ENCODE results near the gene ZNF519.
"Not testable (repeated sequence)": the region's sequence is repeated elsewhere in the genome, so short reads cannot be mapped to it uniquely, and the experiment has no call there.

ZNF519 gene

GRCh38 chr18:14132271-14132700 is at the start of gene ZNF519:
Gene ZNF519, minus strand, starts transcription at chr18:14132435. Its CDS starts 158 bp downstream, at chr18:14132277.
- DNase-seq, result peak; percentile 89 to 90

DNA sequence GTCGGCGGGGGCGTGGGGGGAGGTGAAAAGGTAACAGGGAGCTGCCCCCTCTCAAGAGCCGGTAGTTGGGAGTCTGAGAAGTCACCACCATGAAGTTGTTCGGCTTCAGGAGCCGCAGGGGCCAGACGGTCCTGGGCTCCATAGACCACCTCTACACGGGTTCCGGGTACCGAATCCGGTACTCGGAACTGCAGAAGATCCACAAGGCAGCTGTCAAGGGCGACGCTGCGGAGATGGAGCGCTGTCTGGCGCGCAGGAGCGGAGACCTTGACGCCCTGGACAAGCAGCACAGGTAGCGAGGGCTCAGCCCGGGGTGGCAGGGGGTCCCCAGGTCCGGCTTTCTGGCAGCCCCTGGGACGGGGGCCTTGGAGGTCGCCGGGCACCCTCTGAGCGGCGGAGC is 47.1 kb upstream of the ZNF519 start:
- DNase-seq, result no peak

- DNase-seq, result peak; percentile 84 to 89
These were observed 46.3 kb upstream of the ZNF519 start for GRCh38 chr18:14178321-14179196.

DNA sequence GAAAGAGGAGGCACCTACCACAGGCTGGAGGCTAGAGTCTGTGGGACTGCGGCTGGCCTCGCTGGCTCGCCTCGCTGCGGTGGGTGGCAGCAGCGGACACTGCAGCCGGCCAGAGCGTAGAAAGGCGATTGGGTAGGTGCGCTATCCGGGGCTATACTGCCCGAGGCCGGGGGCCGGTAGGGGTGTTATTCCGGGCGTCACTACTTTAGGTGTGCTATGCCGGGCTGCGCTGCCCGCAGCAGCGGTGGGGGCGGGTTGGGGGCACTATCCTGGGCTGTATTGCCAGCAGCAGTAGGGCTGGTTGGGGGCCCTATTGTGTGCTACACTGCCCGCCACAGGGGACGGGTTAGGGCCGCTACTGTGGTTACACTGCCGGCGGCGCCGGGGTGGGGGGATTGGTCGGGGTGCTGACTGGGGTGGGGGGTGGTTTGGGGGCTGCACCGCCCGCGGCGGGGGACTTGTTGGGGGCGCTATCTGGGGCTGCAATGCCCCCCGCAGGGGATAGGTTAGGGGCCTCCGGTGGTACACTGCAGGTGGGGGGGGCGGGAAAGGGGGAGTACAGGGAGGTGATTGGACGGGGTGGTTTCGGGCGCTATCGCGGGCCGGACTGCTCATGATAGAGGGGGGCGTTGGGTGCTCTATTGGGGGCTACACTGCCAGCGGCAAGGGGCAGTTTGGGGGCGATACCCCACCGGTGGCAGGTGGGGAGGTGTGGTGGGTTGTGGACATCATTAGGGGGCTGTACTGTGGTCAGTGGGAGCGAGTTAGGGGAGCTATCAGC is 45.5 kb upstream of the ZNF519 start:
- DNase-seq, result not testable (repeated sequence)

DNA sequence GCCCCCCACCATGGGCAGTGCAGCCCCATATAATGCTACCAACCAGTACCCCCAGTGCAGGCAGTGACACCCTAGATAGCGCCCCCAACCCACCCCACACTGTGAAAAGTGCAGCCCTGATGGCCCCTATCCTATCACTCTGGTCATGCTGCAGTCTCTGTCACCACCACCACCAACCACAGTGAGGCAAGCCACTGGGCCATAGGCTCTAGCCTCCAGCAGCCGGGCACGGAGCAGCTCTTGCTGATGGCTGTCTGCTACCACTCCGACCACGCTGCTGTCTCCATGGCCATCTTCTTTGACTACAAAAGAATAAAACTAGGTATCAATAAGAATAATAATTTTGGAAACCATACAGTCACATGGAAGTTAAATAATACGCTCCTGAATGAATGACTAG is 43.2 kb upstream of the ZNF519 start:
- DNase-seq, result not testable (repeated sequence)

DNA sequence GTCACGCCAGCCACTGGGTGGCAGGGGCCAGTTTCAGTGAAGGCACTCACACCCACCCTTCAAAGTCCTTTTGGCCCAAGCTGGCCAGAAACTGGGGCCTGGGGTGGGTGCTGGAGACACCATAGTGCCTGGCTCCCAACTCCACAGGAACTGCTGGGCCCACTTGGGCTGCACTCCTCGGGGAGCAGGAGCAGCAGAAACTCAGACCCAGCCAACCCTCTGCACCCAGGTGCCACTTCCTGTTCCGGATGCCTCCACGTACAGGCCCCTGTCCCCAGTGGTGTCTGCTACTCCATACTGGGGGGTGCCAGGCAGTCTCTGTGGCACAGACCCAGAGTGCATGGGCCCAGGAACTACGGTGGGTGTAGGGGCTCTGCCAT is 42.5 kb upstream of the ZNF519 start:
- no peak for DNase-seq

- not testable (repeated sequence) for DNase-seq
These were observed 41.9 kb upstream of the ZNF519 start for GRCh38 chr18:14174002-14174705.

DNA sequence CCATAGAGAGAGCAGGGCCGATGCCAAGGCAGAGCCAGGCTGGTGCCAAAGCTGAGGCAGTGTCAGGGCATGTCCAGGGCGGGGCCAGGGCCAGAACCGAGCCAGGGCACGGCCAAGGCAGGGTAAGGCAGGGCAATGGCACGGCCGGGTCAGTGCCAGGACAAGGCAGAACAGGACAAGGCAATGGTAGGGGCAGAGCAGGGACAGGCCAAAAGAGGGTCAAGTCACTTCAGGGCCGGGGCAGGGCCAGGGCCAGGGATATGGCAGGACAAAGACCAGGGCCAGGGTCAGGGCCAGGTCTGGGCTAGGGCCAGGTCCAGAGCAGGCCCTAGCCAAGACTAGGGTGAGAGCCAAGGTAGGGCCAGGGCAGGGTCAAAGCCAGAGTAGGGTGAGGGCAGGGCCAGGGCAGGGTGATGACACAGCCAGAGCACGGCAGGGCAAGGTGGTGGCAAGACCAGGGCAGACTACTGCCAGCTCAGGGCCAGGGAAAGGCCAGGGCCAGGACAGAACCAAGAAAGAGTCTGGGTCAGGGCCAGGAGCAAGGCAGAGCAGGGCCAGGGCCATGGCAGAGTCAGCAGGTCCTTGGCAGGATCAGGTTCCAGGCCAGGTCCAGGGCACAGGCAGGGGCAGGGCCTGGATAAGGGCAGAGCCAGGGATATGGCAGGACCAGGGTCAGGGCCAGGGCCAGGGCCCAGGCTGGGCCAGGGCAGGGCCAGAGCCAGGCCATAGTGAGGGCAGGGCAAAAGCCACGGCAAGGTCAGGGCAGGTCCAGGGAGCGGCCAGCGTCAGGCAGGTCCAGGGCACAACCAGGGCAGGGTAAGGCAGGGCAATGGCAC is 41.1 kb upstream of the ZNF519 start:
- DNase-seq, result not testable (repeated sequence)

- not testable (repeated sequence) for DNase-seq
These were observed 40.2 kb upstream of the ZNF519 start for GRCh38 chr18:14172142-14173115.

- not testable (repeated sequence) for DNase-seq
These were observed 39.3 kb upstream of the ZNF519 start for GRCh38 chr18:14171301-14172141.

DNA sequence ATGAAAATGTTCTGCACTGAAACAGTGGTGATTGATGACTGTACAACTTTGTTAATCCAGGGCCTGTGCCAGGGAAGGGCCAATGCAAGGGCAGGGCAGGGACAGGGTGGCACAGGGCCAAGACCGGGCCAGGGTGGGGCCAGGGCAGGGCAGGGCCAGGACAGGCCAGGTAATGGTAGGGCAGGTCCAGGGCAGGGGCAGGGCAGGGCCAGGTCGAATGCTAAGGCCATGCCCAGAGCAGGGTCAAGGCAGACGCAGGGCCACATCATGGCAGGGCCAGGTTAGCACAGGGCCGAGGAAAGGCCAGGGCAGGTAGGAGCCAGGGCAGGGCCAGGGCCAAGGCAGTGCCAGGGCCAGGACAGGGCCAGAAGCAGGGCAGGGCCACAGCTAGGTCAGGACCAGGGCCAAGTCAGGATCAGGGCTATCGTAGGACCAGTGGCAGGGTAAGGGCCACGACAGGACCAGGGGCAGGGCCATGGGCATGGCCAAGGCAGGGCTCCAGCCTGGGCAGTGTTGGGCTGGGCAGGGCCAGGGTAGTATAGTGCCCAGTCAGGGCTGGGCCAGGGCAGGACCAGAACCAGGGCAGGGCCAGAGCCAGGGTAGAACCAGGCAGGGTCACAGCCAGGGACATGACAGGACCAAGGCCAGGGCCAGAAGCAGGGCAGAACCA is 38.3 kb upstream of the ZNF519 start:
- not testable (repeated sequence) for DNase-seq

GRCh38 chr18:14162915-14163314 is 30.7 kb upstream of the ZNF519 start:
- DNase-seq, result not testable (repeated sequence)

DNA sequence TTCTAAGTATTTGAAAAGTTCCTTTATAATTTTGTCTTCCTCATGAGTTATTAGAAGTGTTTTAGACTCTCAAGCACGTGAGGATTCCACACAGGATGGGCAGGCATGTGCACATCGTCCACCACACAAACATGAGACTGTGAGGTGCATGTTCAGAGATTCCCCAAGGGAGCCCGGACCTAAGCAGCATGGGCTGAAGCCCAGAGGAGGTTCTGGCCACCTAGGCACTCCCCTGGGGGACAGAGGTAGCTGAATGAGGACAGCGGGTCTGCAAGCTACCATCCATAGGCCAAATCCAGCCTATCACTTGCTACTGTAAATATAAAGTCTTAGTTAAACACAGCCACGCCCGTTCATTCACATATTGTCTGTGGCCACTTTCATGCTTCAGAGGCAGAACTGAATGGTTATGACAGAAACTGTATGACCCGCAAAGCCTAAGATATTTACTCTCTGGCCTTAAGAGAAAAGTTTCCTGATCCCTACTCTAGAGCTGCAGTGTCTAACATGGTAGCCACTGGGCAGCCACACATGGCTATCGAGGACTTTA is 19.4 kb upstream of the ZNF519 start:
- DNase-seq, result not testable (repeated sequence)

DNA sequence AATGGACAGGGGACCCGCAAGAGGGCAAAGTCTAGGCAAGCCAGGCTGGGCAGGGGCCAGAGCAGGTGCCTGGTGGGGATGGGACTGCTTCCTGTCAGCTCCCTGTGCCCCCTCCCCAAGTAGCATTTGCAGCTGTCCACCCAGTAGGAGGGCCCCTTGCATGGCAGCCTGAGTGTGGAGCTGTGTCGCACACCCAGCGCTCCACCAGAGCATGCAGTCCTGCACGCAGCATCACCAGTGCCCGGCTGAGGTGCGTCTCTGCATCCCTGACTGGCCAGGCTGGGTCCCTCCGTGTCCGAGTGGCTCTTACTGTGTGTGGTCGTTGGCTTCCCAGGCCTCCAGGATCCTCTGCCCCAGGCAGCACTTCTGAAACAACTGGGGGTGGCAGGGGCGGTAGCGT is 18.5 kb upstream of the ZNF519 start:
- not testable (repeated sequence) for DNase-seq

DNA sequence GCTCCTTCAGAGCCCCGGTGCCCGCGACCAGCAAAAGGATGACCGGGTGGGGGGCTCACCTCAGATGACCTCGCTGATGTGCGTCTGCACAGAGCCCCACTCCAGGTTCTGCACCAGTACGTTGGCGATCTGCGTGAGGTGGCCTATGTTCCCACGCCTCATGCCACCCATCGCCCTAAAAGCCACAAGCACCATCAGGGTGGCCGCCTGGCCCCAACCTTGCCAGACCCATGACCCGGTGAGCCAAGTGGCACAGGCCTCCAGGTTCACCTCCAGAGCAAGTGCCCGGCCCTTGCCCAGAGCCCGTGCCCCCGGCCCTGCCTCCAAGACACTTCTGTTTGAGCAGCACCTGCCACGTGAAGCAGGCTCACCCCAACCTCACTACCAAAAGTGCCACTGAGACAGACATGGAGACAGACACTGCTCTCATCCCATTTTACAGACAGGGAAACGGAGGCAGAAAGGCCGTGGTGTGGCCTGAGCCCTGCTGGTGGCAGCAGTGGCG is 17.7 kb upstream of the ZNF519 start:
- not testable (repeated sequence) for DNase-seq

GRCh38 chr18:14149121-14149850 is 17.1 kb upstream of the ZNF519 start:
- not testable (repeated sequence) for DNase-seq

DNA sequence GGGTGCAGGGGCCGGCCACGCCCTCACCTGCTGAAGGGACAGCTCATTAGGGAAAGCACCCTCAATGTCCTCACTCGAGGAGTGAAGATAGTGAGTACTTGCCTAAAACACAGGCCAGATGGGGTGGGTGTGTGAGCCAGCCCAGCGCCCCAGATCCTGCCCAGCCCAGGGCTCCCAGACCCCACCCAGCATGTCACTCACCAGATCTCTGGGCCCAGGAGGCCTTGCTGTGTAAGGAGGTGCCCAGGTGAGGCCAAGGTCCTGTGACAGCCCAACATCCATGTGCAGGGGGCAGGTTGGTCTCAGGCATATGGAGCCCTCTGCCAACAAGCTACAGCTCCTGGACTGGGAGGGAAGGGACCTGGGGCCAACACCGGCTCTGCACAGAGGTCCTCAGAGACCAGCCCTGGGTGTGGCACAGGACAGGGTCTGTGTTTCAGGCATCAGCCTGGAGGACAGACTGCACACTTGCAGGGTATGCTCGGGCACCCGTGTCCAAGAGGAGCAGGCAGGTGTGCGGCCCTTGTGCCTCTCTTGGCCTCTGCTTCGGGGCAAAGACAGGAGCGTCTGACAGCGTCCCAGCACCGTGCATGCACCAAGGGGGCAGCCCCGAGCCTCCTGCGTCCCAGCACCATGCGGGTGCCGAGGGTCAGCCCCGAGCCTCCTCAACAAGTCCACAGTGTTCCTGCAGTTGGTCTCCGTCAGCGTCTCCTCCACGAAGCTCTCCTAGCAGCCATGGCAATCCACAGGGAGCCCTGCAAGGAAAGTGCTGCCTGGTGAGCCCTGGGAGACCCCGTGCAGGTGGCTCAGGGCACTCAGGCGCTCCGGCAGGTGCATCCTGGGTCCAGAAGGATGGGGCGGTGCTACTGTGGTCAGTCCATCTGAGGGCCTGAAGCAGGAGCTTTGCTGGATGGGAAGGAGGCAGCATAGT is 16.0 kb upstream of the ZNF519 start:
- DNase-seq, result not testable (repeated sequence)
